ENCODE results near the gene MELTF. TPM values are rescaled to one million over a fixed set of nuclear protein-coding genes. Genes with fewer than 3 reads are reported as not detected.
"Not testable (repeated sequence)": the region's sequence is repeated elsewhere in the genome, so short reads cannot be mapped to it uniquely, and the experiment has no call there.

Gene MELTF
- total RNA-seq: 5.8 TPM

GRCh38 chr3:197029511-197030167 lies at the start of gene MELTF:
TSS of gene MELTF (minus strand) at chr3:197029817. CDS start at chr3:197029702, 115 bp downstream.
- DNase-seq: peak; percentile 39

- DNase-seq: no peak
These were observed 46.8 kb upstream of the MELTF start for GRCh38 chr3:197076415-197076814.

GRCh38 chr3:197068077-197068476 lies 38.5 kb upstream of the MELTF start:
- no peak for DNase-seq

GRCh38 chr3:197064771-197065170 lies 35.2 kb upstream of the MELTF start:
- DNase-seq: no peak

- DNase-seq: no peak
These were observed 32.8 kb upstream of the MELTF start for GRCh38 chr3:197062446-197062845.

GRCh38 chr3:197051637-197052036 lies 22.0 kb upstream of the MELTF start:
- DNase-seq: not testable (repeated sequence)

GRCh38 chr3:197050511-197050910 lies 20.9 kb upstream of the MELTF start:
- no peak for DNase-seq

- DNase-seq: no peak
These were observed 12.9 kb upstream of the MELTF start for GRCh38 chr3:197042539-197042938.

GRCh38 chr3:197041875-197042488 lies 12.4 kb upstream of the MELTF start:
- DNase-seq: no peak

- no peak for DNase-seq
These were observed 11.0 kb upstream of the MELTF start for GRCh38 chr3:197040658-197041057.

- no peak for DNase-seq
These were observed 9.3 kb upstream of the MELTF start for GRCh38 chr3:197038679-197039462.

GRCh38 chr3:197035577-197035976 lies 6.0 kb upstream of the MELTF start:
- no peak for DNase-seq

GRCh38 chr3:197034778-197035177 lies 5.2 kb upstream of the MELTF start:
- not testable (repeated sequence) for DNase-seq

GRCh38 chr3:197033764-197034163 lies 4.1 kb upstream of the MELTF start:
- DNase-seq: not testable (repeated sequence)

GRCh38 chr3:197031315-197032285 lies 2.0 kb upstream of the MELTF start:
- DNase-seq: no peak

GRCh38 chr3:197030379-197031314 lies 1.0 kb upstream of the MELTF start:
- DNase-seq: no peak

- no peak for DNase-seq
These were observed 698 bp downstream of the MELTF start for GRCh38 chr3:197028728-197029510.

GRCh38 chr3:197027896-197028727 lies 1.5 kb downstream of the MELTF start:
- no peak for DNase-seq

All from skin of body (tissue), 2 donors.